ENCODE results near the gene TRIM34. TPM values are rescaled to one million over a fixed set of nuclear protein-coding genes. Genes with fewer than 3 reads are reported as not detected.
"Not testable (repeated sequence)": the region's sequence is repeated elsewhere in the genome, so short reads cannot be mapped to it uniquely, and the experiment has no call there.

The TRIM34 gene
- 10 to 100 TPM; 12.7 to 13.9 TPM for total RNA-seq

GRCh38 chr11:5624489-5625279, at the start of gene TRIM34:
TRIM34 (plus strand) TSS chr11:5625001; CDS start chr11:5632332, 7,331 bp downstream.
- ChIA-PET CTCF (interaction anchor here (0.9 to 1.7 kb wide), 5 partner anchors 8 to 71 kb away, joined by 3 to 5 read pairs (median 3); partner anchors contain the start of gene TRIM22), POLR2A (interaction anchor here (0.6 kb wide), 2 partner anchors 64 to 1200 kb away, joined by 3 to 6 read pairs; no protein-coding TSS in a partner anchor)
- H3K9me3 Mint-ChIP-seq = peaks cover 7% of the 10 kb centered on the region
- peaks cover 48% of the 10 kb centered on the region for H3K4me1 Mint-ChIP-seq
- H3K4me3 Mint-ChIP-seq = peak within 1 kb of the TSS; percentile 96
- H3K27ac Mint-ChIP-seq = peak within 1 kb of the TSS; percentile 96
- H3K36me3 Mint-ChIP-seq (ENCODE audit: low read depth) = peaks cover 29% of the 10 kb centered on the region
- peak; percentile 88 for DNase-seq
- no peaks in the 10 kb centered on the region for H3K27me3 Mint-ChIP-seq

GRCh38 chr11:5575152-5575551, 49.6 kb upstream of the TRIM34 start:
- Mint-ChIP-seq H3K27me3 (peaks cover 2% of the 10 kb centered on the region), H3K4me1 (no peaks in the 10 kb centered on the region), H3K4me3 (no peak overlapping the region), H3K9me3 (no peaks in the 10 kb centered on the region), H3K36me3 (ENCODE audit: low read depth) (no peaks in the 10 kb centered on the region), H3K27ac (no peak overlapping the region)
- ChIA-PET POLR2A (no interaction called here), CTCF (no interaction called here)
- no peak for DNase-seq

- no peaks in the 10 kb centered on the region for H3K36me3 Mint-ChIP-seq (ENCODE audit: low read depth)
- no peaks in the 10 kb centered on the region for H3K4me1 Mint-ChIP-seq
- no peak overlapping the region for H3K27ac Mint-ChIP-seq
- no peak for DNase-seq
- ChIA-PET CTCF (no interaction called here), POLR2A (no interaction called here)
- peaks cover 2% of the 10 kb centered on the region for H3K27me3 Mint-ChIP-seq
- H3K9me3 Mint-ChIP-seq = no peaks in the 10 kb centered on the region
- H3K4me3 Mint-ChIP-seq = no peak overlapping the region
These were observed 47.7 kb upstream of the TRIM34 start for GRCh38 chr11:5577101-5577500.

- Mint-ChIP-seq H3K36me3 (ENCODE audit: low read depth) (no peaks in the 10 kb centered on the region), H3K4me1 (no peaks in the 10 kb centered on the region), H3K4me3 (no peak within 1 kb of the TSS), H3K9me3 (no peaks in the 10 kb centered on the region), H3K27ac (no peak within 1 kb of the TSS), H3K27me3 (peaks cover 2% of the 10 kb centered on the region)
- CTCF ChIA-PET = no interaction called here
- no peak for DNase-seq
- POLR2A ChIA-PET = no interaction called here
These were observed 44.2 kb upstream of the TRIM34 start, which contains the start of gene OR52B6 for GRCh38 chr11:5580577-5580976. OR52B6 (plus strand) TSS chr11:5580877; CDS start chr11:5580877, 0 bp downstream.

- DNase-seq = no peak
- Mint-ChIP-seq H3K27ac (no peak overlapping the region), H3K9me3 (no peaks in the 10 kb centered on the region), H3K36me3 (ENCODE audit: low read depth) (no peaks in the 10 kb centered on the region), H3K4me3 (no peak overlapping the region), H3K4me1 (no peaks in the 10 kb centered on the region), H3K27me3 (peaks cover 2% of the 10 kb centered on the region)
- CTCF ChIA-PET = no interaction called here
- POLR2A ChIA-PET = no interaction called here
These were observed 43.8 kb upstream of the TRIM34 start for GRCh38 chr11:5581014-5581413.

- H3K27me3 Mint-ChIP-seq; H3K27ac Mint-ChIP-seq; H3K36me3 Mint-ChIP-seq (ENCODE audit: low read depth); H3K4me3 Mint-ChIP-seq; DNase-seq; H3K4me1 Mint-ChIP-seq; CTCF ChIA-PET; H3K9me3 Mint-ChIP-seq; POLR2A ChIA-PET: not testable (repeated sequence)
These were observed 40.3 kb upstream of the TRIM34 start for GRCh38 chr11:5584458-5584857.

GRCh38 chr11:5589906-5590305, 34.9 kb upstream of the TRIM34 start:
- POLR2A ChIA-PET; DNase-seq; H3K4me1 Mint-ChIP-seq; H3K27ac Mint-ChIP-seq; H3K27me3 Mint-ChIP-seq; H3K9me3 Mint-ChIP-seq; H3K4me3 Mint-ChIP-seq; H3K36me3 Mint-ChIP-seq (ENCODE audit: low read depth): not testable (repeated sequence)
- CTCF ChIA-PET = interaction anchor here (2.1 kb wide), 1 partner anchor 10 kb away, joined by 6 read pairs; no protein-coding TSS in a partner anchor

GRCh38 chr11:5591613-5592012, 33.2 kb upstream of the TRIM34 start:
- Mint-ChIP-seq H3K27ac (no peak overlapping the region), H3K4me1 (peaks cover 4% of the 10 kb centered on the region), H3K9me3 (peaks cover 4% of the 10 kb centered on the region), H3K4me3 (no peak overlapping the region), H3K27me3 (peaks cover 1% of the 10 kb centered on the region), H3K36me3 (ENCODE audit: low read depth) (no peaks in the 10 kb centered on the region)
- DNase-seq = no peak
- CTCF ChIA-PET = interaction anchor here (0.8 kb wide), 1 partner anchor 24 kb away, joined by 3 read pairs; no protein-coding TSS in a partner anchor
- POLR2A ChIA-PET = no interaction called here

GRCh38 chr11:5592615-5593014, 32.2 kb upstream of the TRIM34 start:
- peaks cover 4% of the 10 kb centered on the region for H3K9me3 Mint-ChIP-seq
- CTCF ChIA-PET = interaction anchor here (0.6 to 0.8 kb wide), 2 partner anchors 23 to 119 kb away, joined by 3 to 4 read pairs; no protein-coding TSS in a partner anchor
- no peak for DNase-seq
- POLR2A ChIA-PET = no interaction called here
- H3K4me3 Mint-ChIP-seq = no peak overlapping the region
- peaks cover 6% of the 10 kb centered on the region for H3K27me3 Mint-ChIP-seq
- H3K36me3 Mint-ChIP-seq (ENCODE audit: low read depth) = no peaks in the 10 kb centered on the region
- H3K4me1 Mint-ChIP-seq = peaks cover 10% of the 10 kb centered on the region
- no peak overlapping the region for H3K27ac Mint-ChIP-seq

GRCh38 chr11:5593146-5593545, 31.7 kb upstream of the TRIM34 start:
- Mint-ChIP-seq H3K9me3 (peaks cover 4% of the 10 kb centered on the region), H3K27me3 (peaks cover 10% of the 10 kb centered on the region), H3K4me3 (no peak overlapping the region), H3K4me1 (peaks cover 10% of the 10 kb centered on the region), H3K27ac (no peak overlapping the region), H3K36me3 (ENCODE audit: low read depth) (no peaks in the 10 kb centered on the region)
- ChIA-PET POLR2A (no interaction called here), CTCF (no interaction called here)
- no peak for DNase-seq

- ChIA-PET POLR2A (no interaction called here), CTCF (no interaction called here)
- peak within 1 kb of the TSS; percentile 9 for H3K27ac Mint-ChIP-seq
- DNase-seq = peak; percentile 15
- H3K9me3 Mint-ChIP-seq = no peaks in the 10 kb centered on the region
- H3K36me3 Mint-ChIP-seq (ENCODE audit: low read depth) = no peaks in the 10 kb centered on the region
- H3K27me3 Mint-ChIP-seq = peaks cover 15% of the 10 kb centered on the region
- peak within 1 kb of the TSS; percentile 69 for H3K4me3 Mint-ChIP-seq
- peaks cover 10% of the 10 kb centered on the region for H3K4me1 Mint-ChIP-seq
These were observed 28.1 kb upstream of the TRIM34 start, which contains the start of gene TRIM6 for GRCh38 chr11:5596607-5597201. TRIM6 (plus strand) TSS chr11:5596637; CDS start chr11:5596898, 261 bp downstream.

GRCh38 chr11:5597953-5598352, 26.8 kb upstream of the TRIM34 start:
- H3K36me3 Mint-ChIP-seq (ENCODE audit: low read depth) = no peaks in the 10 kb centered on the region
- H3K4me3 Mint-ChIP-seq = no peak overlapping the region
- H3K9me3 Mint-ChIP-seq = no peaks in the 10 kb centered on the region
- peaks cover 15% of the 10 kb centered on the region for H3K27me3 Mint-ChIP-seq
- H3K4me1 Mint-ChIP-seq = peaks cover 10% of the 10 kb centered on the region
- no peak for DNase-seq
- CTCF ChIA-PET = interaction anchor here (0.6 kb wide), 1 partner anchor 131 kb away, joined by 3 read pairs; no protein-coding TSS in a partner anchor
- POLR2A ChIA-PET = no interaction called here
- no peak overlapping the region for H3K27ac Mint-ChIP-seq

GRCh38 chr11:5600374-5600851, 24.4 kb upstream of the TRIM34 start:
- DNase-seq = peak; percentile 72
- ChIA-PET CTCF (interaction anchor here (0.7 to 2.4 kb wide), 3 partner anchors 10 to 34 kb away, joined by 3 to 6 read pairs (median 4); no protein-coding TSS in a partner anchor), POLR2A (interaction anchor here (0.6 kb wide), 2 partner anchors 84 to 88 kb away, joined by 3 read pairs; no protein-coding TSS in a partner anchor)
- Mint-ChIP-seq H3K36me3 (ENCODE audit: low read depth) (no peaks in the 10 kb centered on the region), H3K9me3 (no peaks in the 10 kb centered on the region), H3K4me1 (peaks cover 10% of the 10 kb centered on the region), H3K27ac (no peak overlapping the region), H3K27me3 (peaks cover 15% of the 10 kb centered on the region), H3K4me3 (no peak overlapping the region)

Data from activated CD4-positive, alpha-beta T cell treated with anti-CD3 and anti-CD28 coated beads, Interleukin-2, amount 10 ng/mL, durations not matched to agents 7 days and 5 days (primary cell).